ENCODE data around the gene CAPN2.

The CAPN2 gene

GRCh38 chr1:223704921-223705878 lies 7.1 kb upstream of the CAPN2 start:
- Histone ChIP-seq H2AK5ac (ENCODE audit: low read length) (no peak overlapping the region), H2BK120ac (ENCODE audit: low read depth, low read length) (no peak overlapping the region), H3K23ac (ENCODE audit: low read length) (no peak overlapping the region), H3K4me3 (ENCODE audit: low read length) (no peak overlapping the region), H3K56ac (ENCODE audit: low read length) (peak overlapping the region; percentile 13), H3K79me1 (ENCODE audit: low read length) (no peaks in the 10 kb centered on the region), H3K27me3 (ENCODE audit: insufficient read depth, low read length, poor library complexity) (no peaks in the 10 kb centered on the region), H2BK5ac (ENCODE audit: low read length) (no peak overlapping the region), H4K5ac (ENCODE audit: low read length) (no peak overlapping the region), H3K27ac (ENCODE audit: low read depth, low read length) (no peak overlapping the region), H4K8ac (ENCODE audit: low read depth, low read length) (no peak overlapping the region), H3K9ac (ENCODE audit: low read length) (no peak overlapping the region), H3K4ac (ENCODE audit: low read depth, low read length) (no peak overlapping the region), H3K18ac (ENCODE audit: low read length) (no peak overlapping the region), H3K79me2 (ENCODE audit: control insufficient read depth, insufficient read depth, low read length) (no peaks in the 10 kb centered on the region), H2BK15ac (replicated peaks; ENCODE audit: low read depth) (no peak overlapping the region), H3K36me3 (ENCODE audit: control insufficient read depth, insufficient read depth, low read length) (no peaks in the 10 kb centered on the region), H3K4me2 (ENCODE audit: low read length) (no peak overlapping the region), H3K4me1 (ENCODE audit: control insufficient read depth, low read depth, low read length) (peaks cover 2% of the 10 kb centered on the region)
- no peak for DNase-seq
- WGBS (ENCODE audit: extremely low coverage, insufficient coverage, low lambda C conversion rate), result no CpG with 5 or more reads among the region's 8 CpGs

DNA sequence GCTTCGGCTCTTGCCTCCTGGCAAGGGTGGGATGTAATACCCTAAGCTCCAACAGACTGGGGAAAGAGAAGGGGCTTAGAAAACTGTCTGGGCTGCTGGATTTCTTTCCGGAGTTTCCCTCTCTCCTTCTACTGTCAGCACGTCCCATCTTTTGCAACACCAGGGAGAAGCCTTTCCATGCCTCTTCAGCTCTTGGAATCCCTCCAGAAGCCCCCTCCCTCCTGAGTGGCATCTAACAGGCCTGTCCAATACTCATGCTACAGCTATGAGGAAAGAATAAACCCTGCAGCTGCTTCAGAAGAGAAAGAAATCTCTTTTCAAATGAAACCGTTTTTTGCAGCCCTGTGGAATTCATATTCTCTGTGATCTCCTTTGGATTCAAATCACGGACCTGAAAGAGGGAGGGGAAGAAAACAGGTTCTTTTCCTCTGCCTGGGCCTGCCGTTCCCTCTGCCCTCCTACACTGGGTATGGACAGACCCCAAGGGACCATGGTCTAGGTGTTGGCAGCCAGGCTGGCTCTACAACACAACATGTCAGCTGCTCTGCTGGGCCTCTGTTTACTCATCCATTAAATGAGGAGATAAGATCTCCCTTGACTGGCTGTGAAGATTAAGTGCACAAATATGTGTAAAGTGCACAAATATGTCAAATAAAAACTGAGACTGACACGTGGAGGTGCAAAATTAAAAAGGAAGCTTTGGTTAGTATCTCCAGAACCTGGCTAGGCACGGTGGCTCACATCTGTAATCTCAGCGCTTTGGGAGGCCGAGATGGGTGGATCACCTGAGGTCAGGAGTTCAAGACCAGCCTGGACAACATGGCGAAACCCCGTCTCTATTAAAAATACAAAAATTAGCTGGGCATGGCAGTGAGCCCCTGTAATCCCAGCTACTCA lies 6.0 kb upstream of the CAPN2 start:
- no peak overlapping the region for H2BK5ac ChIP-seq (ENCODE audit: low read length)
- H4K8ac ChIP-seq (ENCODE audit: low read depth, low read length), result no peak overlapping the region
- H3K18ac ChIP-seq (ENCODE audit: low read length), result no peak overlapping the region
- no peak overlapping the region for H3K23ac ChIP-seq (ENCODE audit: low read length)
- no peak overlapping the region for H3K9ac ChIP-seq (ENCODE audit: low read length)
- no peak overlapping the region for H2AK5ac ChIP-seq (ENCODE audit: low read length)
- no peak overlapping the region for H3K56ac ChIP-seq (ENCODE audit: low read length)
- H3K79me2 ChIP-seq (ENCODE audit: control insufficient read depth, insufficient read depth, low read length), result no peaks in the 10 kb centered on the region
- no peaks in the 10 kb centered on the region for H3K79me1 ChIP-seq (ENCODE audit: low read length)
- H3K36me3 ChIP-seq (ENCODE audit: control insufficient read depth, insufficient read depth, low read length), result no peaks in the 10 kb centered on the region
- no peaks in the 10 kb centered on the region for H3K27me3 ChIP-seq (ENCODE audit: insufficient read depth, low read length, poor library complexity)
- peak; percentile 44 for DNase-seq
- no peak overlapping the region for H4K5ac ChIP-seq (ENCODE audit: low read length)
- no CpG with 5 or more reads among the region's 12 CpGs for WGBS (ENCODE audit: extremely low coverage, insufficient coverage, low lambda C conversion rate)
- H2BK120ac ChIP-seq (ENCODE audit: low read depth, low read length), result peak overlapping the region; percentile 49
- peaks cover 2% of the 10 kb centered on the region for H3K4me1 ChIP-seq (ENCODE audit: control insufficient read depth, low read depth, low read length)
- no peak overlapping the region for H3K27ac ChIP-seq (ENCODE audit: low read depth, low read length)
- no peak overlapping the region for H3K4me2 ChIP-seq (ENCODE audit: low read length)
- no peak overlapping the region for H3K4me3 ChIP-seq (ENCODE audit: low read length)
- no peak overlapping the region for H2BK15ac ChIP-seq (replicated peaks; ENCODE audit: low read depth)
- no peak overlapping the region for H3K4ac ChIP-seq (ENCODE audit: low read depth, low read length)

DNA sequence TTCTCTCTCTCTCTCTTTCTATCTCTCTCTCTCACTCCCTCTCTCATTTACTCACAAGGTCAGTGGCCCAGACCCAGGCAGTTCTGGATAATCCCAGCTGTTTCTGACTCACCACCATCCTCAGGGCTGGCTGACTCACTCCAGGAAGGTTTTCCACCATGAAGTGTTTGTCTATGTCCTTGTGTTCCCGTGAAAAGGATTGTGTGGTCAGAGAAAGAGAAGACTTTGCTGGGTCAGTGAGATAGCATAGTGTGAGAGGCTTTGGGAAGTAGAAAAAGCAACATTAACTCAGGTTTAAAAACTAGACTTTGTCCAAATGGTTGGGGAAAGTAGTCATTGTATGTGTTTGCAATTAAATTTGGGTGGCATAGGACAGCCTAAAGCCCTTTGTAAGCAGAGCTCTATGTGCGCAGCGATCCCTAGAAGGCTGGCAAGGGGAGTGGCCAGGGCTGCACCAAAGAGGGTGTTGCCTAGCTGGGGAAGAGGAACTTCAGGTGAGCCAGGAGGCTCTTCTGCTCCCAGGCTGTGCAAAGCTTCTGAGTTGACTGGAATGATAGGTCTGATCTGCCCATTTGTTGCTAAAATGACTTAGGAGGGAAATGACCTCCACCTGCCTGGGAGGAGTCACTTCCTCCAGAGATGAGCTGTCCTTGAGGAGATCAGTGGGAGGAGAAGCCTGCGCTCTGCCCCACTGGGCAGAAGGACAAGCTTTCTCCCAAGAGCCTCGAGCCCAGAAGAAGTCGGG lies 4.9 kb upstream of the CAPN2 start:
- Histone ChIP-seq H3K79me1 (ENCODE audit: low read length) (no peaks in the 10 kb centered on the region), H2AK5ac (ENCODE audit: low read length) (no peak overlapping the region), H3K4me1 (ENCODE audit: control insufficient read depth, low read depth, low read length) (peaks cover 2% of the 10 kb centered on the region), H3K36me3 (ENCODE audit: control insufficient read depth, insufficient read depth, low read length) (no peaks in the 10 kb centered on the region), H3K27me3 (ENCODE audit: insufficient read depth, low read length, poor library complexity) (no peaks in the 10 kb centered on the region), H2BK120ac (ENCODE audit: low read depth, low read length) (no peak overlapping the region), H3K4ac (ENCODE audit: low read depth, low read length) (no peak overlapping the region), H2BK15ac (replicated peaks; ENCODE audit: low read depth) (no peak overlapping the region), H3K9ac (ENCODE audit: low read length) (no peak overlapping the region), H3K27ac (ENCODE audit: low read depth, low read length) (no peak overlapping the region), H4K8ac (ENCODE audit: low read depth, low read length) (no peak overlapping the region), H3K4me2 (ENCODE audit: low read length) (no peak overlapping the region), H4K5ac (ENCODE audit: low read length) (no peak overlapping the region), H3K18ac (ENCODE audit: low read length) (peak overlapping the region; percentile 20), H3K4me3 (ENCODE audit: low read length) (no peak overlapping the region), H3K23ac (ENCODE audit: low read length) (no peak overlapping the region), H3K56ac (ENCODE audit: low read length) (no peak overlapping the region), H3K79me2 (ENCODE audit: control insufficient read depth, insufficient read depth, low read length) (no peaks in the 10 kb centered on the region), H2BK5ac (ENCODE audit: low read length) (no peak overlapping the region)
- peak; percentile 87 for DNase-seq
- WGBS (ENCODE audit: extremely low coverage, insufficient coverage, low lambda C conversion rate), result no CpG with 5 or more reads among the region's 6 CpGs

GRCh38 chr1:223708001-223708359 lies 4.4 kb upstream of the CAPN2 start:
- Histone ChIP-seq H2AK5ac (ENCODE audit: low read length) (no peak overlapping the region), H3K79me2 (ENCODE audit: control insufficient read depth, insufficient read depth, low read length) (no peaks in the 10 kb centered on the region), H3K23ac (ENCODE audit: low read length) (no peak overlapping the region), H3K56ac (ENCODE audit: low read length) (no peak overlapping the region), H3K9ac (ENCODE audit: low read length) (no peak overlapping the region), H3K4me3 (ENCODE audit: low read length) (no peak overlapping the region), H4K5ac (ENCODE audit: low read length) (no peak overlapping the region), H3K4me1 (ENCODE audit: control insufficient read depth, low read depth, low read length) (peaks cover 2% of the 10 kb centered on the region), H3K27ac (ENCODE audit: low read depth, low read length) (no peak overlapping the region), H4K8ac (ENCODE audit: low read depth, low read length) (no peak overlapping the region), H3K4ac (ENCODE audit: low read depth, low read length) (no peak overlapping the region), H2BK5ac (ENCODE audit: low read length) (no peak overlapping the region), H3K27me3 (ENCODE audit: insufficient read depth, low read length, poor library complexity) (no peaks in the 10 kb centered on the region), H2BK15ac (replicated peaks; ENCODE audit: low read depth) (no peak overlapping the region), H2BK120ac (ENCODE audit: low read depth, low read length) (no peak overlapping the region), H3K4me2 (ENCODE audit: low read length) (no peak overlapping the region), H3K18ac (ENCODE audit: low read length) (no peak overlapping the region), H3K79me1 (ENCODE audit: low read length) (no peaks in the 10 kb centered on the region), H3K36me3 (ENCODE audit: control insufficient read depth, insufficient read depth, low read length) (no peaks in the 10 kb centered on the region)
- WGBS (ENCODE audit: extremely low coverage, insufficient coverage, low lambda C conversion rate), result no CpG with 5 or more reads among the region's 5 CpGs
- no peak for DNase-seq

GRCh38 chr1:223708651-223709268 lies 3.6 kb upstream of the CAPN2 start:
- no peak for DNase-seq
- H2BK15ac ChIP-seq (replicated peaks; ENCODE audit: low read depth), result no peak overlapping the region
- H3K79me1 ChIP-seq (ENCODE audit: low read length), result no peaks in the 10 kb centered on the region
- no peak overlapping the region for H3K56ac ChIP-seq (ENCODE audit: low read length)
- H4K8ac ChIP-seq (ENCODE audit: low read depth, low read length), result no peak overlapping the region
- no peaks in the 10 kb centered on the region for H3K27me3 ChIP-seq (ENCODE audit: insufficient read depth, low read length, poor library complexity)
- no peak overlapping the region for H3K4me3 ChIP-seq (ENCODE audit: low read length)
- H3K79me2 ChIP-seq (ENCODE audit: control insufficient read depth, insufficient read depth, low read length), result no peaks in the 10 kb centered on the region
- H4K5ac ChIP-seq (ENCODE audit: low read length), result no peak overlapping the region
- H3K23ac ChIP-seq (ENCODE audit: low read length), result no peak overlapping the region
- H3K27ac ChIP-seq (ENCODE audit: low read depth, low read length), result no peak overlapping the region
- no peak overlapping the region for H2BK120ac ChIP-seq (ENCODE audit: low read depth, low read length)
- no peak overlapping the region for H2BK5ac ChIP-seq (ENCODE audit: low read length)
- WGBS (ENCODE audit: extremely low coverage, insufficient coverage, low lambda C conversion rate), result no CpG with 5 or more reads among the region's 3 CpGs
- no peak overlapping the region for H3K18ac ChIP-seq (ENCODE audit: low read length)
- H3K4me1 ChIP-seq (ENCODE audit: control insufficient read depth, low read depth, low read length), result peaks cover 4% of the 10 kb centered on the region
- H2AK5ac ChIP-seq (ENCODE audit: low read length), result no peak overlapping the region
- no peak overlapping the region for H3K4me2 ChIP-seq (ENCODE audit: low read length)
- no peaks in the 10 kb centered on the region for H3K36me3 ChIP-seq (ENCODE audit: control insufficient read depth, insufficient read depth, low read length)
- no peak overlapping the region for H3K9ac ChIP-seq (ENCODE audit: low read length)
- H3K4ac ChIP-seq (ENCODE audit: low read depth, low read length), result no peak overlapping the region
